Effector memory CD8-positive, alpha-beta T cell (primary cell): Measurements from ENCODE around the gene N4BP2.
"Not testable (repeated sequence)": the region's sequence is repeated elsewhere in the genome, so short reads cannot be mapped to it uniquely, and the experiment has no call there.

Experiments
- ATAC-seq: fragments of 150-1000 bp; cut with Tn5 transposase; replicated peaks from 2 replicates; pipeline ENCODE4 v1.10.0; 2021; ENCODE audit warnings: mild to moderate bottlenecking, moderate library complexity
- DNase-seq, 3 experiments: peaks; one replicate each; pipeline ENCODE4 v3.0.0; 2021
- H3K27ac Mint-ChIP-seq, 2 donors: one replicate each; pipeline ENCODE4 v1.8.0; 2022; ENCODE audit warnings: mild to moderate bottlenecking in 2 of 2, mixed read lengths in 2 of 2, moderate library complexity in 2 of 2
- H3K27me3 Mint-ChIP-seq, 2 donors: one replicate each; pipeline ENCODE4 v1.8.0; 2022; ENCODE audit warnings: mixed read lengths in 2 of 2
- H3K36me3 Mint-ChIP-seq: one replicate; pipeline ENCODE4 v1.8.0; 2022; ENCODE audit warnings: mild to moderate bottlenecking, moderate library complexity, mixed read lengths; ENCODE audit not compliant: insufficient read depth
- H3K4me1 Mint-ChIP-seq, 2 donors: one replicate each; pipeline ENCODE4 v1.8.0; 2022; ENCODE audit warnings: low read depth in 2 of 2, mixed read lengths in 2 of 2
- H3K4me3 Mint-ChIP-seq, 2 donors: one replicate each; pipeline ENCODE4 v1.8.0; 2022; ENCODE audit warnings: mild to moderate bottlenecking in 2 of 2, mixed read lengths in 2 of 2, moderate library complexity in 2 of 2
- H3K9me3 Mint-ChIP-seq, 2 donors: one replicate each; pipeline ENCODE4 v1.8.0; 2022; ENCODE audit warnings: mixed read lengths in 2 of 2

The N4BP2 gene

DNA sequence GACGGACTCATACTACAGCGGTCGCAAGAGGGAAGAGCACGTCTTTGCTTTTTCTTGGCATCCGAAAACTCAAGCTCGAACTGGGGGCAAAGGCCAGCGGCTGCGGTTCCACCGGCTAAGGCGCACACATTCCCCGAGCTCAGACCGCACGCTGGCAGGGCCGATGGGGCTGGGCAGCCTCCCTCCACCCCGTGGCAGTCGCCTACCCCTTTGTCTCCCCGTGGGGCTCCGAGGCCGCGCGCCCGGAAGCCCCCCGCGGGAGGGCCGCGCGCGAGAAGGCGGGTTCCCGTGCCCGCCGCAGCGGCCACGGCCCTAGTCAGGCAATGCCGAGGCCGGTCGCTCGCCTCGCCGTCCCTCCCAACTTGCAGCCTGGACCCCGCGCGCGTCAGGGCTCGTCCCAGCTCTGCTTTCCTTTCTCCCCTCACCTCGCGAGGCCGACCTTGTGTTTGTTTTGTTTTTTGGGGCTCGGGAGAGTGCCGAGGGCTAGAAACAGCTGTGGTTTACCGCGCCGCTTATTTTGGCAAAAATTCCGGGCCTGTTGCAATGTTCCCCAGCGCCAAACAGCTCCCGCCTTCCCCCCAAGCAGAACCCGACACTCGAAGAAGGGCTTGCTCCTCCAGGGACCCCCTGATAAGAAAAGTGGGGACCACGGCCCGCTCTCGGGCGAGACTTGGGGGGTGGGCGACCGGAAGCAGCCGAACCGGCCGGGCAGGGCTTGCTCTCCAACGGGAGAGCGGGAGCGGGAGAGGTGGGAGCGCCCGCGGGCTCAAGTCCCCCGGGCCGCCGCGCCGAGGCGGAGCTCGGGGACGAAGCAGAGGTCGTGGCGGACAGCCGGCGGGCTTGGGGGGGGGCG lies 561 bp upstream of the N4BP2 start:
- peak overlapping the region; percentile 86 to 96 for H3K27ac Mint-ChIP-seq

DNA sequence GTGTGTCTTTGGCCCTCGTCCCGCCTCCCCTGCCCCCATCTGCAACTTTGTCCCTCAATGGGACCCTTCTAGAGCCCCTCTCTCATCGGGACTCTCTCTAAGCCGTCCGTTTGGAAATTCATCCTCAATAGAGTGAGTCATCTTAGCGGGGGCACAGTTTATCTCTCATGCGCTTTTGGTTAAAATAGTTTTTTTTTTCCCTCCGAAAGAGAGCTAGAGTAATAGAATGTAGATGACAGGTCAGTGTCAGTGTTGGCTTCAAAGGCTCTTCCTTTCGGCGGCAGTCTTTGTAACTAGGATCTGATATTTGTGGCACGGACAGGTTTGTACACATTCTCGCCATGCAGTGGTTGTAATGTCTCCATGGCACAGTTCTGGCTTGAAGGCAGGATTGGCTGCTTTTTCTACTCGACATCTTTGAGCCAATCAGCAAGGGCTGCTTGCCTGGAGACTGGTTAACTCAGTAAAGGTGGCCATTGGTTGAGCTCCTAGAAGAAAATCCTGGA lies 989 bp downstream of the N4BP2 start:
- Mint-ChIP-seq H3K4me1 (peaks cover 23 to 26% of the 10 kb centered on the region in 2 donors), H3K9me3 (no peaks in the 10 kb centered on the region), H3K27ac (peak overlapping the region; percentile 86 to 96), H3K36me3 (peaks cover 22% of the 10 kb centered on the region), H3K4me3 (peak overlapping the region; percentile 88 to 94), H3K27me3 (no peaks in the 10 kb centered on the region)
- ATAC-seq = peak; percentile 67
- peak; percentile 54 to 59 (median 54) for DNase-seq

More for the DNA sequence above, 561 bp upstream of the N4BP2 start:
- Mint-ChIP-seq H3K9me3 (no peaks in the 10 kb centered on the region), H3K36me3 (peaks cover 25% of the 10 kb centered on the region), H3K4me3 (peak overlapping the region; percentile 88 to 94), H3K4me1 (peaks cover 19 to 26% of the 10 kb centered on the region in 2 donors), H3K27me3 (no peaks in the 10 kb centered on the region)
- ATAC-seq = peak; percentile 41
- DNase-seq = peak; percentile 32 to 47 (median 44)

DNA sequence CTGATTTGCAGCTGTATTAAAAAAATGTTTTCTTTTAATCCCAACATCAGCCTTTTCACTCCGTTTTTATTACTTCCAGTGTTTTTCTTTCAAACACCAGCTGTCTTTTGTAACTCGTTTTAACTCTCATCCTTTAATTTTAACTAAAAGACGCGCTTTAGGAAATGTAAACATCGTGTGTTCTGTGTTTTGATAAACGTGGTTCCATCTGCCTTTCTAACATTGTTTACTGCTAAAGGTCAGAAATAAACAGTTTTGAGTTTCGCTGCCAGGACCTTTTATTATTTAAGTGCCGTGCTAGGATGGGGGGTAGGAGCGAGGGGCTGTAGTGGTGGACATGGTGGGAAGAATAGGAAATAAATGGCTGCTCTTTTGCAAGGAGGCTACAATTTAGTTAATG lies 1.5 kb downstream of the N4BP2 start:
- no peak for ATAC-seq
- H3K36me3 Mint-ChIP-seq = peaks cover 22% of the 10 kb centered on the region
- H3K9me3 Mint-ChIP-seq = no peaks in the 10 kb centered on the region
- peak overlapping the region; percentile 88 to 94 for H3K4me3 Mint-ChIP-seq
- no peaks in the 10 kb centered on the region for H3K27me3 Mint-ChIP-seq
- peaks cover 23 to 26% of the 10 kb centered on the region in 2 donors for H3K4me1 Mint-ChIP-seq
- H3K27ac Mint-ChIP-seq = peak overlapping the region; percentile 86 to 96
- DNase-seq = no peak

DNA sequence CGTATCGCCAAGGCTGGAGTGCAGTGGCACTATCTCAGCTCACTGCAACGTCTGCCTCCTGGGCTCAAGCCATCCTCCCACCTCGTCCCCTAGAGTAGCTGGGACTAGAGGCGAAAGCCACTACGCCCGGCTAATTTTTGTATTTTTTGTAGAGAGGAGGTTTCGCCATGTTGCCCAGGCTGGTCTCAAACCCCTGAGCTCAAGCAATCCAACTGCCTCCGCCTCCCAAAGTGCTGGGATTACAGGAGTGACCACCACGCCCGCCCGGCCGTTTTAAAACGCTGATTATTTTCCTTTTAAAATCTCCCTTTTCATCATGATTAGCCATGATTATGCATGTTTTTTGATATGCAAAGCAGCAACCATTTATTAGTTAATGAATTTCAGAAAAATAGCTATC lies 2.2 kb downstream of the N4BP2 start:
- Mint-ChIP-seq H3K27ac (no peak overlapping the region), H3K4me3 (peak overlapping the region; percentile 57 to 88), H3K4me1 (peaks cover 23 to 26% of the 10 kb centered on the region in 2 donors), H3K27me3 (no peaks in the 10 kb centered on the region), H3K9me3 (no peaks in the 10 kb centered on the region), H3K36me3 (peaks cover 22% of the 10 kb centered on the region)
- DNase-seq = no peak
- ATAC-seq = no peak

DNA sequence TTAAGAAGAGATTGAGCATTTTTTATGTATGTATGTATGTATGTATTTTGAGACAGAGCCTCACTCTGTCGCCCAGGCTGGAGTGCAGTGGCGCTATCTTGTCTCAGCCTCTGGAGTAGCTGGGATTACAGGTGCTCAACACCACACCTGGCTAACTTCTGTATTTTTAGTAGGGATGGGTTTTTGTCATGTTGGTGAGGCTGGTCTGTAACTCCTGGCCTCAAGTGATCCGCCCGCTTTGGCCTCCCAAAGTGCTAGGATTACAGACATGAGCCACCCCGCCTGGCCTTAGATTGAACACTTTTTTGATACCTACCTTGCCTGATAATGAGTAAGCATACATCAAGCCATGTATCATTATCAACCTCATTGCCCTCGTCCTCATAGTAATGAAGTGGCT lies 2.7 kb downstream of the N4BP2 start:
- Mint-ChIP-seq H3K4me1 (peaks cover 23 to 26% of the 10 kb centered on the region in 2 donors), H3K27me3 (no peaks in the 10 kb centered on the region), H3K27ac (no peak overlapping the region), H3K4me3 (peak overlapping the region; percentile 57 to 88), H3K9me3 (no peaks in the 10 kb centered on the region), H3K36me3 (peaks cover 22% of the 10 kb centered on the region)
- DNase-seq (no peak), ATAC-seq (no peak)

DNA sequence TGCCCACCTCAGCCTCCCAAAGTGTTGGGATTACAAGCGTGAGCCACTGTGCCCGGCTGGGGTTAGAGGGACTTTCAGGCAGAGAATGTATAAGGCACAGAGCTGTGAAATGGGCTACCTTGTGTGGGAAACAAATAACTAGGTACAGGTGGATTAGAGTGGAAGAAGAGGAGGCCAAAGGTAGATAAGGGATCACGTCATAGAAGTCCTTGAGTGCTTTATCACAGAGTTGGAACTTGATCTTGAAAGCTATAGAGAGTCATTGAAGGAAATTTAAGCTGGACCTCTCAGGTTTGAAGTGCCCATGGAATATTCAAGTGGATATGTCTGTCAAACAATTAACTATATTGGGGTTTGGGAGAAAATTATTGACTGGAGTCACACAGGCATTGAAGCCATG lies 8.4 kb downstream of the N4BP2 start:
- Mint-ChIP-seq H3K4me3 (no peak overlapping the region), H3K36me3 (peaks cover 3% of the 10 kb centered on the region), H3K27ac (peak overlapping the region in 1 of 2 donors; percentile 9)

DNA sequence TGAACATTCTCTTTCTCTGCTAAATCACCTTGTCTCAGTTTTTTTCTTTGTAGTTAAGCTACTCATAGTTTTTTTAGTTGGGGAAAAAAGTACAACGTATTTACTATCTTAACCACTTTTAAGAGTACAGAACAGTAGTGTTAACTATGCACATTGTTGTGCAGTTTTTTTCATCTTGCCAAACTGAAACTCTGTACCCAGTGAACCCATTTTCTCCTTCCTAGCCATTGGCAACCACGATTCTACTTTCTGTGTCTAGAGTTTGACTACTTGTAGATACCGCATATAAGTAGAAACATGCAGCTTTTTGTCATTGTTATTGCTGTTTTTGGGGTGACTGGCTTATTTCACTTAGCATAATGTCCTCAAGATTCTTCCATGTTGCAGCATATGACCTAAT lies 10.0 kb downstream of the N4BP2 start:
- H3K27ac Mint-ChIP-seq = no peak overlapping the region
- peaks cover 26 to 32% of the 10 kb centered on the region in 2 donors for H3K4me1 Mint-ChIP-seq
- H3K27me3 Mint-ChIP-seq = no peaks in the 10 kb centered on the region
- DNase-seq = no peak
- H3K36me3 Mint-ChIP-seq = peaks cover 3% of the 10 kb centered on the region
- no peak for ATAC-seq
- H3K4me3 Mint-ChIP-seq = no peak overlapping the region
- H3K9me3 Mint-ChIP-seq = no peaks in the 10 kb centered on the region

More for the DNA sequence above, 8.4 kb downstream of the N4BP2 start:
- Mint-ChIP-seq H3K27me3 (no peaks in the 10 kb centered on the region), H3K4me1 (peaks cover 23 to 27% of the 10 kb centered on the region in 2 donors), H3K9me3 (no peaks in the 10 kb centered on the region)
- DNase-seq = no peak
- no peak for ATAC-seq

DNA sequence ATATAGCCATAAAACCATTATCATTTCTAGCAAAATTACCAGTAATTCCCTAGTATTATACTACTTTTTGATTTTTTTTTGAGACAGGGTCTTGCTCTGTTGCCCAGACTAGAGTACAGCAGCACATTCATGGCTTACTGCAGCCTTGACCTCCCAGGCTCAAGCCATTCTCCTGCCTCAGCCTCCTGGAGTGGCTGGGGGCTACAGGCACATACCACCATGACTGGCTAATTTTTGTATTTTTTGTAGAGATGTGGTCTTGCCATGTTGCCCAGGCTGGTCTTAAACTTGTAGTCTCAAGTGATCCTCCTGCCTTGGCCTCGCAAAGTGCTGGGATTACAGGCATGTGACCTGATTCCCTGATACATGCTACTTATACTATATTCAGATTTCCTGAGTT lies 13.7 kb downstream of the N4BP2 start:
- ATAC-seq (no peak), DNase-seq (no peak)
- Mint-ChIP-seq H3K27me3 (no peaks in the 10 kb centered on the region), H3K4me1 (peaks cover 17 to 25% of the 10 kb centered on the region in 2 donors), H3K9me3 (no peaks in the 10 kb centered on the region), H3K27ac (no peak overlapping the region), H3K36me3 (peaks cover 15% of the 10 kb centered on the region), H3K4me3 (no peak overlapping the region)

DNA sequence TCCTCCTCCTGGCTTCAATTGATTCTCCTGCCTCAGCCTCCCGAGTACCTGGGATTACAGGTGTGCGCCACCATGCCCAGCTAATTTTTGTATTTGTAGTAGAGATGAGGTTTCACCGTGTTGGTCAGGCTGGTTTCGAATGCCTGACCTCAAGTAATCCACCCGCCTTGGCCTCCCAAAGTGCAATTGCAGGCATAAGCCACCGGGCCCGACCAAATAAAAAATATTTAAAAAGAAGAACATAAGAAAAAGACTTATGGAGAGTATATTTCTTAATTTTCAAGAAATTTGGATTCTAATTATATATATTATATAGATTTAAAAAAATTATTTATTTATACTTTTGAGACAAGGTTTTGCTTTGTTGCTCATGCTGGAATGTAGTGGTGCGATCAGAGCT lies 29.8 kb downstream of the N4BP2 start:
- no peak for ATAC-seq
- Mint-ChIP-seq H3K9me3 (no peaks in the 10 kb centered on the region), H3K27me3 (no peaks in the 10 kb centered on the region), H3K4me1 (peaks cover 2 to 10% of the 10 kb centered on the region in 2 donors), H3K4me3 (no peak overlapping the region), H3K27ac (no peak overlapping the region), H3K36me3 (peaks cover 6% of the 10 kb centered on the region)
- no peak for DNase-seq

DNA sequence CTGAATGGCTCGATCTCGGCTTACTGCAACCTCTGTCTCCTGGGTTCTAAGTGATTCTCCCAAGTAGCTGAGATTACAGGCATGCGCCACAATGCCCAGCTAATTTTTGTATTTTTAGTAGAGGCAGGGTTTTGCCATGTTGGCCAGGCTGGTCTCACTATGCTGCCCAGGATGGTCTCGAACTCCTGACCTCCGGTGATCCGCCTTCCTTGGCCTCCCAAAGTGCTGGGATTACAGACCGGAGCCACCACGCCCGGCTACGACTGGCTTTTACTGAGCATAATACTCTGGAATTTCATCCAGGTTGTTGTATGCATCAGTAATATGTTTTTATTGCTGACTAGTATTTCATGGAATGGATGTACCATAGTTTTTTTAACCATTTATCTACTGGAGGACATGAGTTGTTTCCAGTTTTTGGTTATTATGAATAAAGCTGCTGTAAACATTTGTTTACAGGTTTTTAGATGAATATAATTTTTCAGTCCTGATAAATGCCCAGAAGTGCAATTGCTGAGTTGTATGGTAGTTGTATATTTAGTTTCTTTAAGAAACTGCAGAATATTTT lies 31.2 kb downstream of the N4BP2 start:
- Mint-ChIP-seq H3K4me1 (peaks cover under 1 to 10% of the 10 kb centered on the region in 2 donors), H3K27ac (no peak overlapping the region), H3K4me3 (no peak overlapping the region), H3K36me3 (no peaks in the 10 kb centered on the region), H3K9me3 (no peaks in the 10 kb centered on the region), H3K27me3 (no peaks in the 10 kb centered on the region)
- DNase-seq (no peak), ATAC-seq (no peak)

DNA sequence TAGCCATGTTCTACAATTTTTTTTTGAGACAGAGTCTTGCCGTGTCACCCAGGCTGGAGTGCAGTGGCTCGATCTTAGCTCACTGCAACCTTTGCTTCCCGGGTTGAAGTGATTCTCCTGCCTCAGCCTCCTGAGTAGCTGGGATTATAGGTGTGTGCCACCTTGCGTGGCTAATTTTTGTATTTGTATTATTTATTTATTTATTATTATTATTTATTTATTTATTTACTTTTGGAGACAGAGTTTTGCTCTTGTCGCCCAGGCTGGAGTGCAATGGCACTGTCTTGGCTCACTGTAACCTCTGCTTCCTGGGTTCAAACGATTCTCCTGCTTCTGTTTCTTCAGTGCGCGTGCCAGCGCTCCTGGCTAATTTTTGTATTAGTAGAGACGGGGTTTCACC lies 36.8 kb downstream of the N4BP2 start:
- not testable (repeated sequence) for H3K27ac Mint-ChIP-seq, H3K4me1 Mint-ChIP-seq, H3K9me3 Mint-ChIP-seq, H3K27me3 Mint-ChIP-seq, ATAC-seq, H3K4me3 Mint-ChIP-seq, DNase-seq, H3K36me3 Mint-ChIP-seq

DNA sequence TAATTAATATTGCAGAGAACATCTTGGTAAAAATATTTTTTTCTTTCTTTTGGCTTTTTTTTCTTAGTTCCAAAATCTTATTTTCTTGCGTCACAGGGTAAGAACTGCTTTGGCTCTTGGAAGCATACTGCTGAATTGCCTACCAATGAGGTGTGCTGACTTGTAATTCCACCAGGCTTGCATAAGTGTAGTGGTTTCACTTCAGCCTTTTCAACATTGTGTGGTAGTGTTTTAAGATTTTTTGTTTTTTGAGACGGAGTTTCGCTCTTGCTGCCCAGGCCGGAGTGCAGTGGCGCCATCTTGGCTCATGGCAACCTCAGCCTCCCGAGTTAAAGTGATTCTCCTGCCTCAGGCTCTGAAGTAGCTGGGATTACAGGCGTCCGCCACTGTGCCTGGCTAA lies 42.4 kb downstream of the N4BP2 start:
- DNase-seq (no peak), ATAC-seq (no peak)
- no peaks in the 10 kb centered on the region for H3K9me3 Mint-ChIP-seq
- H3K4me3 Mint-ChIP-seq = no peak overlapping the region
- peaks cover 0 to 2% of the 10 kb centered on the region in 2 donors for H3K4me1 Mint-ChIP-seq
- no peaks in the 10 kb centered on the region for H3K27me3 Mint-ChIP-seq
- no peak overlapping the region for H3K27ac Mint-ChIP-seq
- peaks cover under 1% of the 10 kb centered on the region for H3K36me3 Mint-ChIP-seq

DNA sequence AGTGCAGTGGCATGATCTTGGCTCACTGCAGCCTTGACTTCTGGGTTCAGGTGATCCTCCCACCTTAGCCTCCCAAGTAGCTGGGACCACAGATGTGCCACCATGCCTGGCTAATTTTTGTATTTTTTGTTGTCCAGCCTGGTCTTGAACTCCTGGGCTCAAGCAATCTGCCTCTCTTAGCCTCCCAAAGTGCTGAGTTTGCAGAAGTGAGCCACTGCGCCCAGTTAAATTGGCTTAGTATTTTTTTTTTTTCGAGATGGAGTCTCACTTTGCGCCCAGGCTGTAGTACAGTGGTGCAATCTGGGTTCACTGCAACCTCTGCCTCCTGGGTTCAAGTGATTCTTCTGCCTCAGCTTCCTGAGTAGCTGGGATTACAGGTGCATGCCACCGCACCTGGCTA lies 50.5 kb downstream of the N4BP2 start:
- not testable (repeated sequence) for H3K27me3 Mint-ChIP-seq, DNase-seq, H3K4me1 Mint-ChIP-seq, H3K27ac Mint-ChIP-seq, H3K9me3 Mint-ChIP-seq, H3K4me3 Mint-ChIP-seq, ATAC-seq
- peaks cover 28% of the 10 kb centered on the region for H3K36me3 Mint-ChIP-seq
